HuH-7.5 (cell line): ENCODE measurements around the gene SLC9A2.
A peak's percentile ranks its signal among the peaks of the same experiment; 100 is the strongest.

ENCODE experiments used
- DNase-seq: peaks from one replicate; pipeline ENCODE4 v3.0.0; 2011; ENCODE audit warnings: low spot score

The SLC9A2 gene

DNA sequence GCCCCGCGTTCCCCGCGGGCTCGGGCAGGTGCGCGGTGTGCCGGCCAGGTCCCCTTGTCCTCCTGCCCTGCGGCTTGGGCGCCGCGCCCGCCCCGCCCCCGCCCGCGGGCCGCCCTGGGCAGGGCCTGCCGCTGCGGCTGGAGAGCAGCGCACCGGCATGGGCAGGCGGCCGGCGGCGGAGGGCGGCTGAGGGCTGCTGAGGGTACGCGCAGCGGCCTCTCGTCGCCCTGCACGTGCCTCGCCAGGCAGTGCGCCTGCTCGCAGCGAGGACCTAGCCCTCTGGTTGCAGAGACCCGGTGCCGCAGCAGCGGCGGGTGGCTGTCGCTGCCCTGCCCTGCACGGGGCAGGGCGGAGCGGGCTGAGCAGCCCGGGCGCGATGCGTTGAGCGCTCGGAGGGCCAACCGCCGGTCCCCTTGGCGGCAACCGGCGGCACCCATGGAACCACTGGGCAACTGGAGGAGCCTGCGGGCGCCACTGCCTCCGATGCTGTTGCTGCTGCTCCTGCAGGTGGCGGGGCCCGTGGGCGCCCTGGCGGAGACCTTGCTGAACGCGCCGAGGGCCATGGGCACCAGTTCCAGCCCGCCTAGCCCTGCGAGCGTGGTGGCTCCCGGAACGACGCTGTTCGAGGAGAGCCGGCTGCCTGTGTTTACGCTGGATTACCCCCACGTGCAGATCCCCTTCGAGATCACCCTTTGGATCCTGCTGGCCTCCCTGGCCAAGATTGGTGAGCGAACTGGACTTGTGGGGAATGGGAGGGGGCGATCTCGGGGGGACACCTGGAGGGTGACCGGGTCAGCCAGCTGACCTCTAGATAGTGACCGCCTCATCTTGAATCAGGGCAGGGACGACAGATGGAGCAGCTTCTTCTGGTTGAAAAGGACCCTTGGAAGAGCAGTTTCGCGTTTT, at the start of gene SLC9A2:
SLC9A2 (plus strand) TSS at position 140 of the 906 bp plus-strand sequence; CDS start at position 436, 296 bp downstream.
- peak; percentile 20 for DNase-seq

DNA sequence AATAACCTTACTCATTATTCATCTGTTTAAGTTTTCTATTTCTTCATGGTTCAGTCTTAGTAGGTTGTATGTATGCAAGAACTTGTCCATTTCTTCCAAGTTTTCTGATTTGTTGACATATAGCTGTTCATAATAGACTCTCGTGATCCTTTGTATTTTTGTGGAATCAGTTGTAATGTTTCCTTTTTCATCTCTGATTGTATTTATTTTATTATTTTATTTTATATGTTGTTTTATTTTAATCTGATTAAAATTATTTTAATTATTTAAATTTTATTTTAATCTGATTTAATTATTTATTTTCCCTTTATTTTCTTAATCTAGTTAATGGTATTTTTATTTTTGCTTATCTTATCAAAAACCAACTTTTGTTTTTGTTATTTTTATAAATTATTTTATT, 43.5 kb upstream of the SLC9A2 start:
- DNase-seq: no peak

DNA sequence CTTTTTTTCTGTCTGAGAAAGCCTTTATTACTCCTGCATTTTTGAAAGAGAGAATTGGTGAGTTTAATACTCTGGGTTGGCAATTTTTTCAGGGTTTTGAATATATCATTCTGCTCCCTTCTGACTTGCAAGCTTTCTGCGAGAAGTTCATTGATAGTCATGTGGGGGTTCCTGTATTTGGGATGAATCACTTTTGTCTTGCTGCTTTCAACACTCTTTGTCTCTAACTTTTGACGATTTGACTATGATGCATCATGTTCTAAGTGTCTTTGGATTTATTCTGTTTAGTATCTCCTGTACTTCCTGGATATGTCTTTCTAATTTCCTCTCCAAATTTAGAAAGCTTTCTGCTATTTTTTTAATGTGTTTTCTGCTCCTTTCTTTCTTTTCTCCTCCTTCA, 41.0 kb upstream of the SLC9A2 start:
- no peak for DNase-seq

DNA sequence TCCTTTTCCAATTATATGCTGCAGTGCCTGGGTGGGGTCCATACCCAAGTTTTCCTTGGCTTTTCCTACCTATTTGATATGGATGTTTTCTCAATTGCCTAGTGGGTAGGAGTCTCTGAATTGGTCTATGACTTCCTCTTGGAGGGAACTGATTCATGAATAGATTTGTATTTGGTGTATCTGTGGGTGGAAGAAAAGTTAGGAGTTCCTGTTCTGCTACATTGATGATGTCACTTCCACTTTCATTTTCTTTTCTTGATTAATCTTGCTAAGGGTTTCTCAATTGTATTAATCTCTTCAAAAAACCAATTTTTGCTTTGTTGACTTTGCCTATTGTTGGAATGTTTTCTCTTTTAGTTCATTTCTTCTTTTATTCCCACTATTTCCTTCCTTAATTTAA, 37.4 kb upstream of the SLC9A2 start:
- no peak for DNase-seq

GRCh38 chr2:102582845-102583244, 36.5 kb upstream of the SLC9A2 start:
- no peak for DNase-seq

DNA sequence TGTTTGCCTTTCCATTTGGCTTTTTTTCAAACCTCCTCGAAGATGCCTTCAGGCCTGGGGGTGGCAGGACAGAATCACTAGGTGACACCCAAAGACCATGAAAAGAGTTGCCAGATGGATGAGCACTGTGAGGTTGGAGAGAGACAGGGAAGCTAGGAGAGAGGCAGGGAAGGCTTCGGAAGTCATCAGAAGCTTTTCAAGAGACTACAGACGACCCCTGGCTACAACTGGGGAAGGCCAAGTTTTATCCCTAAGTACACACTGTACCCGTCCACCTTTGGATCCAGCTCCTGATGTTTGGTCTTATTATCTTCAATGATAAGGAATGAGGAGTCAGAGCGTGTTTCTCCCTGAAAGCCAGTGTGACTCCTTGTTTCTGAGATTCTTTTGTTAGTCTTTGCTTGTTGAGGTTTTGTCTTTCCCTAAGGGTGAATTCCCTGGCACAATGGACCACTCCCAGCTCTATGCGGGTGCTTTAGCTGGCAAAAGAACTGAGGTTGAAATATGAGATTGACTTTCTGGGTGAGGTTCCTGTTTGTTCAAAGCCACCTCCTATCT, 33.4 kb upstream of the SLC9A2 start:
- DNase-seq: no peak

DNA sequence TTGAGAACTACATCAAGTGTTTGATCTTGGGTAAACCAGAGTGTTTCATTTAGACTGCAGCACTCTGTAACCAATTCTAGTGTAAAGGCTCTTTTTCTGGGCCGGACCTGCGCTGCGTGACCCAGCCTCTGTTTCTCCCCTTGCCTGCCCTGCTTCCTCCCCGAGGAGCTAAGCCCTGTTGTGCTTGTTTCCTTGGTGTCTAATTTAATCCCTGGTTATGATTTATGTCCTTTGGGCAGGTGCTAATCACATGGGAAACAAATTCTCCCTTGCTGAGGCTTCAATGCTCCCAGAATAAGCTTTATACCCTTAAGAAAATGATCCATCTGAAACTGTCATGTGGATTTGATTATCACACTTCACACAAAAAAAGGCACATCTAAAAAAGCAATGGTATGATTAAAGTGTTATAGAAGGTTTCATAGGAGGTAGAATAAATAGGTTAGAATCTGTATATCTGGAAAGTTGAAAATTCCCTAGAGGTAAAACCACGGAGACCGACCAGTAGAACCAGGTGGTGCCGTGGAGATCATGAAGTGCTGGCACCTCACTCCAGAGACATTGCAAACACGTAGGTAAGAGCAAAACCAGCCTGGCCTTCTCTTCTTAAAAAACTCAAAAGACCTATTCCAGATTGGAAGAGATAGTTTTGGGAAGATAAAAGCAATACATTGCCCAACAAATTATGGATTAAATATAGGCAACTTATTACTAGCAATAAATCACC, 31.0 kb upstream of the SLC9A2 start:
- no peak for DNase-seq

- no peak for DNase-seq
Observed at GRCh38 chr2:102589444-102589843, 29.9 kb upstream of the SLC9A2 start.

- no peak for DNase-seq
Observed at GRCh38 chr2:102591491-102592045, 27.8 kb upstream of the SLC9A2 start.

GRCh38 chr2:102592601-102593000, 26.8 kb upstream of the SLC9A2 start:
- no peak for DNase-seq

- no peak for DNase-seq
Observed at GRCh38 chr2:102593516-102593915, 25.8 kb upstream of the SLC9A2 start.

- DNase-seq: no peak
Observed at GRCh38 chr2:102594445-102595016, 24.8 kb upstream of the SLC9A2 start.

- no peak for DNase-seq
Observed at GRCh38 chr2:102597788-102598187, 21.6 kb upstream of the SLC9A2 start.

DNA sequence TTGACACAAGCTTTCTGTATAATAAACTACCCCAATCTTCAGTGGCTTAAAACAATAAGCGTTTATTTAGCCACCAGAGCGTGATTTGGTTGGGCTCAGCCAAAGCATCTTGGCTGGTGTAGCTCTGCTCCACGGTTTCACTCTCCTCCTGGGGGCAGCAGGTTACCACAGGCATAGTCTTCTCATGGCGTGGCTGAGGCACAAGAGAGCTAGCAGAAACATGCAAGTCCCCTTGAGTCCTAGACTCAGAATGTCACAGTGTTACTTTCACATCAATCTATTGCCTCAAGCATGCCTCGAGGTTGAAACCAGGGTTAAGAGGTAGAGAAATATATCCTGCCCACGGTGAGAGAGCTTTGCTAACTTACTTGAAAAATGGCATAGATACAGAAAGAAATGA, 19.9 kb upstream of the SLC9A2 start:
- DNase-seq: no peak

DNA sequence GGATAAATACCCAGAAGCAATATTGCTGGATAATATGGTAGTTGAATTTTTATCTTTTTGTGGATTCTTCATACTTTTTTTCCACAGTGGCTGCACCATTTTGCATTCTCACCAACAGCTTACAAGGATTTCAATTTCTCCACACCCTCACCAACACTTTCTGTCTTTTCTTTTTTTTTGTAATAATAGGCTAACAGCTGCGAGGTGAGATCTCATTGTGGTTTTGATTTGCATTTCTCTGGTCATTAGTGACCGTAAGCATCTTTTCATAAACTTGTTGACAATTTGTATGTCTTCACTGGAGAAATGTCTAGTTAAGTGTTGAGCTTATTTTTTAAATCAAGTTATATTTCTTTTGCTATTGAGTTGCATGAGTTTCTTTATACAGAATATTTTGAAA, 17.6 kb upstream of the SLC9A2 start:
- no peak for DNase-seq

- no peak for DNase-seq
Observed at GRCh38 chr2:102603904-102604303, 15.4 kb upstream of the SLC9A2 start.

DNA sequence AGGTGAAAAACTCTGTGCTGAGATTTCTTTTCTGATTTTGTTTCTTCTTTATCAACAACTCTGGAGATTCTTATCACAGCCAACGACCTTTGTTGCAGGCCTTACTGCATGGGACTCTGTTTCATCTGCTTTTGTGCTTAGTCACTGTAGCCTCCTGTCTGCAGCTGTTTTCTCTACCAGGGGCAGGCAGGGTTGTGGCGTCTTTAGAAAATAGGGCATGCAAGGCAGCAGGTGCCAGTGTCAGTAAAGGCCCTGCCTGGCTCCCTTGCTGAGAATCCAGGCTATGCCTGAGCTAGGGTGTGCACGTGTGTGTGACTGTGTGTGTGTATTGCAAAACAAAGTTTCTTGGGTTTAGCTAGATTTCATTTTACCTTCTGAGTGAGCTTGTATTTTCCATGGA, 14.6 kb upstream of the SLC9A2 start:
- DNase-seq: no peak

DNA sequence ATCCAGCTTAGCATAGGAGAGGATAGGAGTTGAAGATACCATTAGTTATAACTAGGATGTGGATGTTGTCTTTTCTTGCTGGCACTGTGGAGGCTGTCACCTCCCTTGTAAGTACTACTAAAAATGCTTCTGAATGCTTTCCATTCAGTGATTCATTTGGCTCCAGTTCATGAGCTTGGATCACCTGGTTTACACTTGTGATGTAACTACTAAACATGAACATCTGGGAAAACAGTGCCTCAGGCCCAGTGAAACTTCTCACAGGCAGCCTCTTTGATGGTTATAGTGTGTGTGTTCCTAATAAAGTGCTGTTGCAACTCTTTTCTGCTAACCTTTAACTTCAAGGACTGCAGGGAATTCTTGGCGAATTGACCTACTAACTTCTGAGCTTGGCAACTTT, 13.0 kb upstream of the SLC9A2 start:
- no peak for DNase-seq

DNA sequence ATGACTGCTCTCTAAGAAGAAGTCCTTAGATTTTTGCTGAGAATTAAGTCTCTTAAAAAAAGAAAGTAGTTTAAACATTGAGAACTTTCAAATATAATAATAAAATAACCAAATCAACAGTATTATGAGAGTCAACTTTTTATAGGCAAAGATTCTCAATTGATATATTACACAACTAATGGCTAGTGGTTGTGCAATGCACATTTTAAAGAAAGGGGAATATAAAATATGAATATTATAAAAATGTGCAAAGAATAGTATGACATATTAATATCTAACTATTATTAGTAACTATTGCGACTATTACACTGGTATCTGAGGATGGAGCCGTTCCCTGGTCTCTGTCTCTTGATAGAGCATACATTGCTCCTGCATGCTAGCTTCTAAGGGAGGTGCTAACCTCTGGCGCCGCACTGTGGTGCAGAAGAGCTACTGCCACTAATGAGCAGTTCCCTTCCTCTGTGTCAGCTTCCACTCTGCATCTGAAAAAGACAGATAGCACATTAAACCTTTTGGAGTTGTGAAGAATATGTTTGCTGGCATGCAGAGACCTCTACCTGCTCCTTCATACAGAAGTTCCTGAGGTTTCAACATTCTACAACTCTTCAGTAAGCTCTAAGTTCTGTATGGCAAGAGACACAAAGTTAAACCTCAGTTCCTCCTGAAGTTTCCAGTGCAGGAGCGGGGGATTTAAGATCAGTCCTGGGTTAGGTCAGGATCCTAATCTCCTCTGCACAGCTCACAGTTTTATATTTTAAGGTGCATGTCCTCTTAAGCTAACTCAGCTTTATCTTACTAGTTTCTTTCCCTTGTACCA, 3.5 kb upstream of the SLC9A2 start:
- DNase-seq: peak; percentile 70

DNA sequence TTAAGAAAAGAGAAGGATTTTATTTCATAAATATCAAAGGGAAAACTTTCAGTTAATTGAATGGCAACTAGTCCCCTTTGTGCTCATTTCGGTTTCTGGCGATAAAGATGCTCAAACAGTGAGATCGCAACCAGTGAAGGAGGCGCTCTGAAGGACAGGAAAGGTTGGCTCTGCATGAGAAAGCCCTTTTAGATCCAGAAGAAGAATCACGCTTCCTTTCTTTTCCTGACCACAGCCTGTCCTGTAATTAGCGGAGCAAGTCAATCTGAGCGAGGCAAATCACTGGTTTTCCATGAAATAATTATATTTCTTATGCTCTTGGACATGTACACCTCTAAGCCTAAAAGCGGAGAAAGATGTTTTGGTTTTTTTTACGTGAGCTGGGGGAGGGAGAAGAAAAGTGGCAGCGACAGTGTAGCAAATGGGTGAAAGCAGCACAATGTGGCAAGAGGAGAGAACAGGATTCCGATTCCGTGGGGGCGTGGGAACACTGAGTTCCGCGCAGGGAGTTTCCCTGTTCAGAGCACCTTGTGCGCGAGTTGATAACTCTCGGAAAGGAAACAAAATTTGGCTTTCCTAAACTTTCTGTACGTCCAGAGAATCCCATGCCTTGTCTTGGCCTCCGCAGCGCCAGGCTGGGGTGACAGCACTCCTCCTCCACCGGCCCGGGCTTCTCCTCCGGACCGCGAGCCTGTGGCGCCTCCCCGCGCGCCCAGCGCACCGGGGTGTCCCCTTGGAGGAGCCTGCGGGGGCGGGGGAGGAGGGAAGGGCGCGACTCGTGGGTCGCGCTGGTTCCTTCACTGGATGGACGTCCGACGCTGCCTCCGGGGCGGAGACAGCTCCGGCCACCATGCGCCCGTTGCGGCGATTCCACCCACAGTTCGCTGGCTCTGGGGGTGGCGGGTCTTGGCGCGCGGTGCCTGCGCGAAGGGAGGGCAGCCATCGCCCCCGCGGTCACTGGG, 620 bp upstream of the SLC9A2 start:
- peak; percentile 11 for DNase-seq
